GM23248 (cell line): ENCODE results near the gene PGBD5. TPM values are rescaled to one million over a fixed set of nuclear protein-coding genes. Genes with fewer than 3 reads are reported as not detected.

ENCODE experiments used
- DNase-seq: peaks from one replicate; pipeline ENCODE4 v3.0.0-alpha.2; 2015
- H2AFZ ChIP-seq: fragments of 200-600 bp; sonication (generic); 2 replicates; pipeline ENCODE4 v1.6.1; 2016; ENCODE audit warnings: antibody characterized with exemption
- H3F3A ChIP-seq: fragments of 200-600 bp; sonication (generic); 2 replicates; pipeline ENCODE4 v1.6.1; 2016; ENCODE audit warnings: mild to moderate bottlenecking, antibody characterized with exemption, mixed run types; ENCODE audit not compliant: insufficient read depth
- H3K27ac ChIP-seq: fragments of 200-600 bp; sonication (generic); 2 replicates; pipeline ENCODE4 v1.5.1; 2016; ENCODE audit warnings: mild to moderate bottlenecking
- H3K27me3 ChIP-seq: fragments of 200-600 bp; sonication (generic); replicated peaks from 2 replicates; pipeline ENCODE4 v1.6.1; 2016; ENCODE audit warnings: mild to moderate bottlenecking; ENCODE audit not compliant: insufficient read depth
- H3K36me3 ChIP-seq: fragments of 200-600 bp; sonication (generic); 2 replicates; pipeline ENCODE4 v1.6.1; 2016; ENCODE audit warnings: low read depth, mild to moderate bottlenecking
- H3K4me1 ChIP-seq: fragments of 200-600 bp; sonication (generic); 2 replicates; pipeline ENCODE4 v1.6.1; 2016; ENCODE audit warnings: mild to moderate bottlenecking; ENCODE audit not compliant: insufficient read depth
- H3K4me2 ChIP-seq: fragments of 200-600 bp; sonication (generic); one replicate; pipeline ENCODE4 v1.6.1; 2016; ENCODE audit warnings: mild to moderate bottlenecking; ENCODE audit not compliant: unreplicated experiment
- H3K4me3 ChIP-seq: fragments of 200-600 bp; sonication (generic); 2 replicates; pipeline ENCODE4 v1.5.1; 2016; ENCODE audit warnings: mild to moderate bottlenecking
- H3K79me2 ChIP-seq: fragments of 200-600 bp; sonication (generic); 2 replicates; pipeline ENCODE4 v1.6.1; 2016; ENCODE audit warnings: mild to moderate bottlenecking; ENCODE audit not compliant: insufficient read depth
- H3K9ac ChIP-seq: fragments of 200-600 bp; sonication (generic); 2 replicates; pipeline ENCODE4 v1.6.1; 2016; ENCODE audit warnings: mild to moderate bottlenecking
- H3K9me2 ChIP-seq: fragments of 200-600 bp; sonication (generic); 2 replicates; pipeline ENCODE4 v1.6.1; 2016; ENCODE audit warnings: mixed run types, mild to moderate bottlenecking, moderate library complexity; ENCODE audit not compliant: insufficient read depth
- H3K9me3 ChIP-seq: fragments of 200-600 bp; sonication (generic); one replicate; pipeline ENCODE4 v1.6.1; 2017; ENCODE audit warnings: low read depth
- H4K20me1 ChIP-seq: fragments of 200-600 bp; sonication (generic); 2 replicates; pipeline ENCODE4 v1.6.0; 2016; ENCODE audit not compliant: insufficient read depth
- EZH2 ChIP-seq: fragments of 200-600 bp; sonication (generic); IDR thresholded peaks from 2 replicates; pipeline ENCODE4 v1.6.1; 2018; ENCODE audit warnings: antibody characterized with exemption, mild to moderate bottlenecking; ENCODE audit not compliant: insufficient read depth, poor library complexity, severe bottlenecking
- EZH2phosphoT487 ChIP-seq: fragments of 200-600 bp; sonication (generic); IDR thresholded peaks from 2 replicates; pipeline ENCODE4 v1.6.1; 2018; ENCODE audit warnings: antibody characterized with exemption, moderate library complexity, mild to moderate bottlenecking, low read depth; ENCODE audit not compliant: insufficient read depth
- WGBS, 2 experiments: methylation state at CpG; one replicate each; pipeline ENCODE4 v1.1.6; 2015 to 2017; ENCODE audit warnings: low lambda C conversion rate in 2 of 2, low coverage in 1 of 2; ENCODE audit errors: missing lambda C conversion rate in 2 of 2; 5-methylcytosine and 5-hydroxymethylcytosine counted together
- in situ Hi-C: fragments of 300-500 bp; cut with MboI; formaldehyde crosslinking; loops from 2 replicates; pipeline ENCODE4 v1.15.0; 2020
- polyA plus RNA-seq: library from polyadenylated mRNA; unstranded; fragments of >200 nt; fragmentation: Nextera tagmentation; extraction: Ambion mirVana; gene quantifications from 2 replicates; pipeline ENCODE4 v1.2.1, GENCODE V29; 2016
- total RNA-seq: library from RNA; depleted of rRNA; stranded (reverse); fragments of >200 nt; shearing (Covaris generic); gene quantifications from 2 replicates; pipeline ENCODE4 v1.2.3, GENCODE V29; 2014

PGBD5 gene
- total and polyA plus RNA-seq, 2 experiments from 2014 or later, result 0.23 to 0.32 TPM

DNA sequence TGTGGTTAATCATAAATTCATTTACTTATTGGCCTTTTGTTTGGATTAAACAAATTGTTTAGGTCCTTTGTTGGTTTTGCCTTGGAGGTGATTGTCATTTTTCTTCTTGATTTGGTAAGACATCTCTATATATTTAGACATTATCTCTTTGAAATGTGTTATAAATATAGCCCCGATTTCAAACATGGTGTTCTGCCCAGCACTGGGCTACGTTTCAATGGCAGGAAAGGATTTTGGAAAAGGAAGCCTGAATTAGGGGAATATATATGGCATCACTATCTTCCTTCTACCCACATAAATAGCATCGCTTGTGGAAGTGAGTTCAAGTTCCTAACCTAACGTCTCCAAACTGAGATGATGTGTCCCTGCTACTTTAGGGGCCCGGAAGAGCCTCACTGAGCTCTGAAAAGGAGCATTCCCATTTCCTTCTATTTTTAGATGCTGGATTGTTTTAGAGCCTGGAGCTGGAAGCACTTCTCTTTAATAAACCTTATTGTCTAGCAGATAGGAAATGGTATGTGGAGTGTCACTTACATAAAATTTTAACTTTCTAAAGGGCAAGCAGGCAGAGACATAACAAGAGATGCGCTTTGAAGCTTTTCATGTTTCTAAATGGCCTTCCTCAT, 39.4 kb downstream of the PGBD5 start:
- in situ Hi-C loops, result no loop called here
- H3K9me2 ChIP-seq, result no peaks in the 10 kb centered on the region
- TF ChIP-seq EZH2phosphoT487 (no peak), EZH2 (no peak)
- no peaks in the 10 kb centered on the region for H3F3A ChIP-seq
- H3K4me2 ChIP-seq, result no peak overlapping the region
- no peaks in the 10 kb centered on the region for H3K9me3 ChIP-seq
- WGBS, 2 experiments, result 60 to 65% methylated on average over 6 of the region's 6 CpGs
- H3K36me3 ChIP-seq, result no peaks in the 10 kb centered on the region
- no peaks in the 10 kb centered on the region for H4K20me1 ChIP-seq
- DNase-seq, result no peak
- H3K79me2 ChIP-seq, result no peaks in the 10 kb centered on the region
- no peaks in the 10 kb centered on the region for H3K27me3 ChIP-seq
- H3K27ac ChIP-seq, result no peak overlapping the region
- no peak overlapping the region for H3K9ac ChIP-seq
- H2AFZ ChIP-seq, result no peak overlapping the region
- no peak overlapping the region for H3K4me3 ChIP-seq
- no peaks in the 10 kb centered on the region for H3K4me1 ChIP-seq

DNA sequence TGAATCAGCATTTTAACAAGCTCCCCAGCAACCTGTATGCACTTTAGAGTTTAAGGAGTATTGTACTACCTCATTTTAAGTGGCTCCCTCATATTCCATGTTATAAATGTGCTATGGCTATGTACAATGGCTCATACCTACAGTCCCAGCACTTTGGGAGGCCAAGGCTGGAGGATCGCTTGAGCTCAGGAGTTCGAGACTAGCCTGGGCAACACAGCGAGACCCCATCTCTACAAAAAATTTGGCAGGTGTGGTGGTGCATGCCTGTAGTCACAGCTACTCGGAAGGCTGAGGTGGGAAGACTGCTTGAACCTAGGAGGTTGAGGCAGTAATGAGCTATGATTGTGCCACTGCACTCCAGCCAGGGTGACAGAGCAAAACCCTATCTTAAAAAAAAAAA, 40.2 kb downstream of the PGBD5 start:
- WGBS, 2 experiments, result 50 to 59% methylated on average over 4 of the region's 4 CpGs
- no peaks in the 10 kb centered on the region for H3K9me2 ChIP-seq
- H3K36me3 ChIP-seq, result no peaks in the 10 kb centered on the region
- no peaks in the 10 kb centered on the region for H3K9me3 ChIP-seq
- no peak overlapping the region for H3K4me2 ChIP-seq
- H3K79me2 ChIP-seq, result no peaks in the 10 kb centered on the region
- in situ Hi-C loops, result no loop called here
- H4K20me1 ChIP-seq, result no peaks in the 10 kb centered on the region
- no peaks in the 10 kb centered on the region for H3K27me3 ChIP-seq
- no peak overlapping the region for H3K4me3 ChIP-seq
- H3F3A ChIP-seq, result no peaks in the 10 kb centered on the region
- H2AFZ ChIP-seq, result no peak overlapping the region
- DNase-seq, result no peak
- no peaks in the 10 kb centered on the region for H3K4me1 ChIP-seq
- H3K9ac ChIP-seq, result no peak overlapping the region
- H3K27ac ChIP-seq, result no peak overlapping the region
- TF ChIP-seq EZH2 (no peak), EZH2phosphoT487 (no peak)

DNA sequence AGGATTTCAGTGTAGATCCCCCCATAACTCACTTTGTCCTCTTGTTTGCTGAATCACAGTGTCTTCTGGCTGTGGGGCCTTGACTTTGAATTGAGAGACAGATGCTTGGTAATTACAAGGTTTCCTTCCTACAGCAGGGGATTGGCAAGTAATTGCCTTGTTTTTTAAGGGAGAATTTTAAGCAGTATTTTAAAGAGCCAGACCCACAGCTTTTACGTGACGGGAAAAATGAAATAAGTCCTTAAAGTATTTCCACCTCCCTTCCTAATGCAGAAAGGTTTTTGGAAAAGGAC, 41.0 kb downstream of the PGBD5 start:
- 24 to 28% methylated on average over 2 of the region's 2 CpGs for WGBS, 2 experiments
- Histone ChIP-seq H3F3A (no peaks in the 10 kb centered on the region), H3K9me3 (no peaks in the 10 kb centered on the region), H3K79me2 (no peaks in the 10 kb centered on the region), H3K36me3 (no peaks in the 10 kb centered on the region), H3K9ac (no peak overlapping the region), H3K4me3 (no peak overlapping the region), H3K27me3 (no peaks in the 10 kb centered on the region), H3K27ac (no peak overlapping the region), H3K9me2 (no peaks in the 10 kb centered on the region), H3K4me1 (no peaks in the 10 kb centered on the region), H3K4me2 (no peak overlapping the region), H2AFZ (no peak overlapping the region), H4K20me1 (no peaks in the 10 kb centered on the region)
- in situ Hi-C loops, result no loop called here
- no peak for DNase-seq
- no peak for TF ChIP-seq EZH2phosphoT487
- no peak for TF ChIP-seq EZH2

DNA sequence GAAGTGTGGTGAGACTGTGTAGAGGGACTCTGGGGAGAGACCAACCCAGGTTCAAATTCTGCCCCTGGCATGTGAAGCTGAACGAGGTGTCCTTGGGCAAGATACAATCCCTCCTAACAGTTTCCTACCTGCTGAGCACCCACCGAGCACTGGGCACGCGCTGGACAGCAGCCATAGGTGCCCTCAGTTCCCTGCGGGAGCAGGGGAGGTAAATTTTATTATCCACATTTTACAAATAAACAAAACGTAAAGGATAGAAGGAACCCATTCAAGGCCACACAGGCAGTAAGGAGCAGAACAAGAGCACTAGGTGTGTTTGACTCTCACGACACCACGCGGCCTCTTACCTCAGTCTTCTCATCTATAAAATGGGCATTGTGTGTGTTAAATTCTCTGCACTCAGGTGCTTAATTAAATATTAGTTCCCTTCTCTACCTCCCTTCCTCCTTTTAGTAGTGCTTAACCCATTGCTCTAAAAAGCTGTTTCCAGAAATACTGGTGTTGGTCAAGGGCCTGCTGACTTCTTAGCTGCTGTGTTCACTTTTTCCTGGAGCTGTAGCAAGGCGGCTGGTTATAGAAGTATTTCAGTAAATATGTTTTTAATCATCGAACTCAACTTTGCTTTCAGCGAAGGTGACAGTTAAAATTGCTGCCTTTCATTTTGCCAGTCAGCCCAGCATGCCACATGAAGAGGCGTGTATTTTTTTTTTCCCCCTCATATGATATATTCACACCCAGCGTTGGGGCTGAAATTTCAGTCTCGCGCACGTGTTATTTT, 41.6 kb downstream of the PGBD5 start:
- Histone ChIP-seq H3K4me2 (no peak overlapping the region), H2AFZ (no peak overlapping the region), H4K20me1 (no peaks in the 10 kb centered on the region), H3K9me3 (no peaks in the 10 kb centered on the region), H3F3A (no peaks in the 10 kb centered on the region), H3K27ac (no peak overlapping the region), H3K36me3 (no peaks in the 10 kb centered on the region), H3K9ac (no peak overlapping the region), H3K79me2 (no peaks in the 10 kb centered on the region), H3K27me3 (no peaks in the 10 kb centered on the region), H3K4me3 (no peak overlapping the region), H3K4me1 (no peaks in the 10 kb centered on the region), H3K9me2 (no peaks in the 10 kb centered on the region)
- TF ChIP-seq EZH2, result no peak
- no peak for TF ChIP-seq EZH2phosphoT487
- 58 to 64% methylated on average over 17 of the region's 17 CpGs for WGBS, 2 experiments
- in situ Hi-C loops, result no loop called here
- no peak for DNase-seq
